GM10266 (cell line): ENCODE results near the gene HTT.

ENCODE experiments used
- DNase-seq: peaks from one replicate; pipeline ENCODE4 v3.0.0; 2012; ENCODE audit errors: extremely low spot score
- CTCF ChIP-seq: IDR thresholded peaks from 2 replicates; pipeline ENCODE4 v1.5.1; 2012; ENCODE audit warnings: mild to moderate bottlenecking, low read depth; ENCODE audit not compliant: control insufficient read depth, insufficient read depth; ENCODE audit errors: missing control alignments

The HTT gene

GRCh38 chr4:3040452-3041191, 33.9 kb upstream of the HTT start:
- TF ChIP-seq CTCF: no peak

GRCh38 chr4:3041192-3042142, 33.0 kb upstream of the HTT start:
- no peak for TF ChIP-seq CTCF
- DNase-seq: no peak

More at GRCh38 chr4:3040452-3041191, 33.9 kb upstream of the HTT start:
- no peak for DNase-seq

GRCh38 chr4:3042226-3042625, 32.3 kb upstream of the HTT start:
- DNase-seq: no peak

GRCh38 chr4:3043282-3044020, 31.0 kb upstream of the HTT start:
- no peak for DNase-seq
- TF ChIP-seq CTCF: no peak

More at GRCh38 chr4:3042226-3042625, 32.3 kb upstream of the HTT start:
- TF ChIP-seq CTCF: no peak

- TF ChIP-seq CTCF: no peak
- no peak for DNase-seq
These were observed 29.3 kb upstream of the HTT start for GRCh38 chr4:3044870-3045819.

- no peak for TF ChIP-seq CTCF
- no peak for DNase-seq
These were observed 28.3 kb upstream of the HTT start for GRCh38 chr4:3046162-3046561.
